Astrocyte (in vitro differentiated cells and primary cell): ENCODE results near the gene SND1. TPM values are rescaled to one million over a fixed set of nuclear protein-coding genes. Genes with fewer than 3 reads are reported as not detected.

Experiments
- DNase-seq: peaks from one replicate; pipeline ENCODE4 v3.0.0-alpha.2; 2010; ENCODE audit warnings: low read depth
- FAIRE-seq: peaks from 2 replicates; lab custom pipeline; 2011; peaks lifted over from hg19 to GRCh38; lab: Jason Lieb, UNC
- H2AFZ ChIP-seq: 2 replicates; pipeline ENCODE4 v1.6.0; 2012; ENCODE audit warnings: low read depth, low read length, inconsistent platforms
- H3K27ac ChIP-seq: 2 replicates; pipeline ENCODE4 v1.5.1; 2011; ENCODE audit warnings: low read depth, low read length, inconsistent platforms
- H3K27me3 ChIP-seq: 2 replicates; pipeline ENCODE4 v1.6.0; 2011; ENCODE audit warnings: low read length, inconsistent platforms; ENCODE audit not compliant: insufficient read depth
- H3K36me3 ChIP-seq: 2 replicates; pipeline ENCODE4 v1.5.1; 2011; ENCODE audit warnings: low read length, inconsistent platforms; ENCODE audit not compliant: insufficient read depth
- H3K4me1 ChIP-seq: 2 replicates; pipeline ENCODE4 v1.5.1; 2011; ENCODE audit warnings: low read length, inconsistent platforms; ENCODE audit not compliant: insufficient read depth
- H3K4me2 ChIP-seq: 2 replicates; pipeline ENCODE4 v1.6.0; 2012; ENCODE audit warnings: low read length, inconsistent platforms
- H3K4me3 ChIP-seq: 2 replicates; pipeline ENCODE4 v1.5.1; 2011; ENCODE audit warnings: low read depth, mild to moderate bottlenecking, low read length, inconsistent platforms; ENCODE audit not compliant: insufficient read depth
- H3K79me2 ChIP-seq: 2 replicates; pipeline ENCODE4 v1.6.0; 2012; ENCODE audit warnings: mild to moderate bottlenecking, low read length, inconsistent platforms; ENCODE audit not compliant: insufficient read depth
- H3K9ac ChIP-seq: 2 replicates; pipeline ENCODE4 v1.6.0; 2012; ENCODE audit warnings: mild to moderate bottlenecking, low read length, inconsistent platforms
- H3K9me3 ChIP-seq: 2 replicates; pipeline ENCODE4 v1.5.1; 2012; ENCODE audit warnings: low read depth, mild to moderate bottlenecking, low read length, inconsistent platforms; ENCODE audit not compliant: insufficient read depth
- H4K20me1 ChIP-seq: 2 replicates; pipeline ENCODE4 v1.6.0; 2012; ENCODE audit warnings: low read length, inconsistent platforms; ENCODE audit not compliant: insufficient read depth
- H3K27ac Mint-ChIP-seq: one replicate; pipeline ENCODE4 v1.8.0; 2021; ENCODE audit warnings: mild to moderate bottlenecking, mixed read lengths; ENCODE audit not compliant: unreplicated experiment
- H3K27me3 Mint-ChIP-seq: one replicate; pipeline ENCODE4 v1.8.0; 2021; ENCODE audit warnings: low read depth, mixed read lengths; ENCODE audit not compliant: unreplicated experiment
- H3K36me3 Mint-ChIP-seq: one replicate; pipeline ENCODE4 v1.8.0; 2021; ENCODE audit warnings: low read depth, mixed read lengths; ENCODE audit not compliant: unreplicated experiment
- H3K4me1 Mint-ChIP-seq: one replicate; pipeline ENCODE4 v1.8.0; 2021; ENCODE audit warnings: low read depth, mixed read lengths; ENCODE audit not compliant: unreplicated experiment
- H3K4me3 Mint-ChIP-seq: one replicate; pipeline ENCODE4 v1.8.0; 2021; ENCODE audit warnings: mild to moderate bottlenecking, moderate library complexity, mixed read lengths; ENCODE audit not compliant: unreplicated experiment
- H3K9me3 Mint-ChIP-seq: one replicate; pipeline ENCODE4 v1.8.0; 2021; ENCODE audit warnings: mild to moderate bottlenecking, mixed read lengths; ENCODE audit not compliant: unreplicated experiment
- EZH2 ChIP-seq: IDR thresholded peaks from 2 replicates; pipeline ENCODE4 v1.6.1; 2012; ENCODE audit warnings: mild to moderate bottlenecking, low read length, inconsistent platforms; ENCODE audit not compliant: insufficient read depth
- total RNA-seq: library from RNA; stranded (reverse); gene quantifications from 2 replicates; pipeline ENCODE4 v1.2.1, GENCODE V29; 2021
- TF ChIP-seq, protein P1 (sequence below): IDR thresholded peaks from 2 replicates; pipeline ENCODE4 v1.5.1; 2011; ENCODE audit warnings: low read depth, mild to moderate bottlenecking, inconsistent platforms, low read length, moderate library complexity; ENCODE audit not compliant: insufficient read depth

SND1 gene
- total RNA-seq, 1 donor from 2014 or later, result 267 TPM

DNA sequence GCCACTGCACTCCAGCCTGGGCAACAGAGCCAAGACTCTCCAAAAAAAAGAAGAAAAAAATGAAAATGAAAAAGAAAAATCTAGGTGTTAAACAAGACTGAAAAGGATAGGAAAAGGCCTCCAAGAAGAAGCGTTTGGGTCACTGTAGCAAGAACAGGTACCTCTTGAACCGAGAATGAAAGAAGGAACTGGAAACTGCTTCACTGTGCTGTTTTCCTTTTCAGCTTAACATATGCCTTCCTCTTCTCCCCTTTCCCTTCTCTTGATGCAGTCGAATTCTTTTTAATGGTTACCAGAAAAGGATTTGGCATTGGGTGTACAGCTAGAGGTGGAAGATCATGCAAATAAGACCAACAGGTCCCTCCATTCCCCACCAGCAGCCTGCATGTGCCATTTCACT, 351.2 kb downstream of the SND1 start:
- peaks cover 26% of the 10 kb centered on the region for H3K36me3 Mint-ChIP-seq

DNA sequence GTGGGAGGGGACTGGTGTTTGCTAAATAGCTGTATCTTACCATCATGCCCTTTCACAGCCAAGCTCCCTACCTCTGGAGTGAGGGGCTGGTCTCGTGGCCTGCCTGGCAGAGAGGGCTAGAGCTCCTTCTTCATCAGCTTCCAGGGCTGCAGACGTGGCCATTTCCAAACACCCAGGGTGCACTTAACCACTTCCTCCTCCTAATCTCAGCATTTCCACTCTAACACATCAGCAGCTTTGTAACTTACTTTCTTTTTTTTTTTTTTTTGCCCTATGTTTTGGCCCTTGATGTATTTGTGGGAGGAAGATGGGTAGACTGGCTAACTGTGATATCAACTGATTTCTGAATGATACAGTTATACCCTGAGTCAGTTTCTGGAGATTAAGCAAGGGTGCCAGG, 351.8 kb downstream of the SND1 start:
- H3K27me3 Mint-ChIP-seq, result no peaks in the 10 kb centered on the region
- no peaks in the 10 kb centered on the region for H3K27me3 ChIP-seq
- no peak overlapping the region for H2AFZ ChIP-seq
- no peak overlapping the region for H3K4me3 ChIP-seq
- no peaks in the 10 kb centered on the region for H3K9me3 ChIP-seq
- no peak overlapping the region for H3K9ac ChIP-seq
- peaks cover 10% of the 10 kb centered on the region for H3K4me1 Mint-ChIP-seq
- H3K27ac ChIP-seq, result no peak overlapping the region
- peaks cover 85% of the 10 kb centered on the region for H4K20me1 ChIP-seq
- no peaks in the 10 kb centered on the region for H3K9me3 Mint-ChIP-seq
- H3K4me1 ChIP-seq, result no peaks in the 10 kb centered on the region
- no peak overlapping the region for H3K27ac Mint-ChIP-seq
- no peak overlapping the region for H3K4me2 ChIP-seq
- TF ChIP-seq, protein P1, sequence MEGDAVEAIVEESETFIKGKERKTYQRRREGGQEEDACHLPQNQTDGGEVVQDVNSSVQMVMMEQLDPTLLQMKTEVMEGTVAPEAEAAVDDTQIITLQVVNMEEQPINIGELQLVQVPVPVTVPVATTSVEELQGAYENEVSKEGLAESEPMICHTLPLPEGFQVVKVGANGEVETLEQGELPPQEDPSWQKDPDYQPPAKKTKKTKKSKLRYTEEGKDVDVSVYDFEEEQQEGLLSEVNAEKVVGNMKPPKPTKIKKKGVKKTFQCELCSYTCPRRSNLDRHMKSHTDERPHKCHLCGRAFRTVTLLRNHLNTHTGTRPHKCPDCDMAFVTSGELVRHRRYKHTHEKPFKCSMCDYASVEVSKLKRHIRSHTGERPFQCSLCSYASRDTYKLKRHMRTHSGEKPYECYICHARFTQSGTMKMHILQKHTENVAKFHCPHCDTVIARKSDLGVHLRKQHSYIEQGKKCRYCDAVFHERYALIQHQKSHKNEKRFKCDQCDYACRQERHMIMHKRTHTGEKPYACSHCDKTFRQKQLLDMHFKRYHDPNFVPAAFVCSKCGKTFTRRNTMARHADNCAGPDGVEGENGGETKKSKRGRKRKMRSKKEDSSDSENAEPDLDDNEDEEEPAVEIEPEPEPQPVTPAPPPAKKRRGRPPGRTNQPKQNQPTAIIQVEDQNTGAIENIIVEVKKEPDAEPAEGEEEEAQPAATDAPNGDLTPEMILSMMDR, result no peak
- peaks cover 26% of the 10 kb centered on the region for H3K36me3 Mint-ChIP-seq
- DNase-seq, result no peak
- H3K79me2 ChIP-seq, result peaks cover 5% of the 10 kb centered on the region
- peaks cover 3% of the 10 kb centered on the region for H3K36me3 ChIP-seq
- H3K4me3 Mint-ChIP-seq, result no peak overlapping the region
- FAIRE-seq, result no peak

More for the DNA sequence above, 351.2 kb downstream of the SND1 start:
- H3K27ac ChIP-seq, result no peak overlapping the region
- TF ChIP-seq, protein P1, result no peak
- TF ChIP-seq EZH2, result no peak
- no peaks in the 10 kb centered on the region for H3K9me3 Mint-ChIP-seq
- no peak overlapping the region for H3K27ac Mint-ChIP-seq
- H3K4me3 Mint-ChIP-seq, result no peak overlapping the region
- H4K20me1 ChIP-seq, result peaks cover 85% of the 10 kb centered on the region
- H3K27me3 ChIP-seq, result no peaks in the 10 kb centered on the region
- no peak overlapping the region for H2AFZ ChIP-seq
- H3K9me3 ChIP-seq, result no peaks in the 10 kb centered on the region
- no peak overlapping the region for H3K9ac ChIP-seq
- no peak for FAIRE-seq
- peaks cover 5% of the 10 kb centered on the region for H3K79me2 ChIP-seq
- H3K4me3 ChIP-seq, result no peak overlapping the region
- H3K27me3 Mint-ChIP-seq, result no peaks in the 10 kb centered on the region
- peaks cover 13% of the 10 kb centered on the region for H3K4me1 Mint-ChIP-seq
- peaks cover 3% of the 10 kb centered on the region for H3K36me3 ChIP-seq
- no peak for DNase-seq
- no peak overlapping the region for H3K4me2 ChIP-seq
- H3K4me1 ChIP-seq, result no peaks in the 10 kb centered on the region

DNA sequence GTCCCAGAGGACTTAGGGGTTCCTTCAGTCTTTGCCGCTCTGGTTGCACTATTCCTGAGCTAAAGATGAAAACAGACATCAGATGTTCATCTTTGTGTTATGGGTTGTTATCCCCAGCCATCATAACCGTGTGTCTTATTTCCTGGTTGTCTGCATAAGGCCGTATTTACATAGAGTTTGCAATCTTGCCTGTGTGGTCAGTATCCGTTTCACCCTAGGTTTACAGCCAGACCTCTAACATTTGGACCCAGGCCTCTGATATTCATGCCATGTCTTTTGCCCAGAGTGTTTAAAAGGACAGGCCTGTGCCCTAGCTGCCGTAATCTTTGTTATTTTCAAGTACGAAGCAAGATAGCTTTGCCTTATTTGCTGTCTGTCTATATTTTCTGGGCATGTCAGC, 352.6 kb downstream of the SND1 start:
- DNase-seq, result no peak
- peaks cover 10% of the 10 kb centered on the region for H3K4me1 Mint-ChIP-seq
- H4K20me1 ChIP-seq, result peaks cover 86% of the 10 kb centered on the region
- H3K9me3 ChIP-seq, result no peaks in the 10 kb centered on the region
- peaks cover 3% of the 10 kb centered on the region for H3K36me3 ChIP-seq
- H3K9me3 Mint-ChIP-seq, result no peaks in the 10 kb centered on the region
- H3K27ac Mint-ChIP-seq, result no peak overlapping the region
- no peak for FAIRE-seq
- H3K27me3 ChIP-seq, result no peaks in the 10 kb centered on the region
- no peak overlapping the region for H3K9ac ChIP-seq
- no peak overlapping the region for H3K4me3 ChIP-seq
- peaks cover 5% of the 10 kb centered on the region for H3K79me2 ChIP-seq
- H3K4me2 ChIP-seq, result no peak overlapping the region
- H3K36me3 Mint-ChIP-seq, result peaks cover 26% of the 10 kb centered on the region
- no peaks in the 10 kb centered on the region for H3K4me1 ChIP-seq
- H3K4me3 Mint-ChIP-seq, result no peak overlapping the region
- H2AFZ ChIP-seq, result no peak overlapping the region
- no peaks in the 10 kb centered on the region for H3K27me3 Mint-ChIP-seq
- no peak for TF ChIP-seq EZH2
- TF ChIP-seq, protein P1, result no peak
- no peak overlapping the region for H3K27ac ChIP-seq
